Measurements from ENCODE around the gene KSR2.

DNA sequence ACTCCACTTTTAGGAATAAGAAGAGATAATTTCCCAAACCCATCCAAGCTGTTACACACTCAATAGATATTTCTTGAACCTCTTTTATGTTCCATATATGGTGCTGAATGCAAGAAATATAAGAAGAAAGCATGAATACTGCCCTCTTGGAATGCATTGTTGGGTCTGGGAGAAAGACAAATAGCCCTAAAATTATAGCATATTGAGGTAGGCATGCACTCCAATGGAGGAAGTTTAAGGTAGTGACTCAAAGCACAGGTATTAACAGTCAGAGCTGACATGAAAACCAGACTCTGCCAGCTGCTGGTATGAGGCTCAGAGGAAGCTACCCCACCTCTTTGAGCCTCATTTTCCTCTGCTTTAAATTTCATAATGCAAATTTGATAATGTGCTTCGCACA lies 346.0 kb downstream of the KSR2 start:
- TF ChIP-seq ZNF343 (CRISPR knock-in tag; IDR thresholded peaks at IDR 0.05) (no peak), MTA3 (CRISPR knock-in tag; IDR thresholded peaks at IDR 0.05) (no peak), ATF1 (CRISPR knock-in tag; IDR thresholded peaks at IDR 0.05) (no peak), ZNF562 (CRISPR knock-in tag; IDR thresholded peaks at IDR 0.05; ENCODE audit: borderline replicate concordance) (no peak), BRD4 (CRISPR knock-in tag; IDR thresholded peaks at IDR 0.05) (no peak), POLR2A (IDR thresholded peaks at IDR 0.05; ENCODE audit: insufficient read depth in 1 of 2, low read depth in 2 of 2, low read length in 2 of 2) (no peak), NFIB (CRISPR knock-in tag; IDR thresholded peaks at IDR 0.05; ENCODE audit: borderline replicate concordance) (no peak), MAFF (IDR thresholded peaks at IDR 0.05; ENCODE audit: low read depth, low read length) (no peak), JUND (CRISPR knock-in tag; IDR thresholded peaks at IDR 0.05) (no peak)
- TF ChIP-seq, protein P1, sequence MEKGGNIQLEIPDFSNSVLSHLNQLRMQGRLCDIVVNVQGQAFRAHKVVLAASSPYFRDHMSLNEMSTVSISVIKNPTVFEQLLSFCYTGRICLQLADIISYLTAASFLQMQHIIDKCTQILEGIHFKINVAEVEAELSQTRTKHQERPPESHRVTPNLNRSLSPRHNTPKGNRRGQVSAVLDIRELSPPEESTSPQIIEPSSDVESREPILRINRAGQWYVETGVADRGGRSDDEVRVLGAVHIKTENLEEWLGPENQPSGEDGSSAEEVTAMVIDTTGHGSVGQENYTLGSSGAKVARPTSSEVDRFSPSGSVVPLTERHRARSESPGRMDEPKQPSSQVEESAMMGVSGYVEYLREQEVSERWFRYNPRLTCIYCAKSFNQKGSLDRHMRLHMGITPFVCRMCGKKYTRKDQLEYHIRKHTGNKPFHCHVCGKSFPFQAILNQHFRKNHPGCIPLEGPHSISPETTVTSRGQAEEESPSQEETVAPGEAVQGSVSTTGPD (CRISPR knock-in tag; IDR thresholded peaks at IDR 0.05): no peak
- TF ChIP-seq, protein P2, sequence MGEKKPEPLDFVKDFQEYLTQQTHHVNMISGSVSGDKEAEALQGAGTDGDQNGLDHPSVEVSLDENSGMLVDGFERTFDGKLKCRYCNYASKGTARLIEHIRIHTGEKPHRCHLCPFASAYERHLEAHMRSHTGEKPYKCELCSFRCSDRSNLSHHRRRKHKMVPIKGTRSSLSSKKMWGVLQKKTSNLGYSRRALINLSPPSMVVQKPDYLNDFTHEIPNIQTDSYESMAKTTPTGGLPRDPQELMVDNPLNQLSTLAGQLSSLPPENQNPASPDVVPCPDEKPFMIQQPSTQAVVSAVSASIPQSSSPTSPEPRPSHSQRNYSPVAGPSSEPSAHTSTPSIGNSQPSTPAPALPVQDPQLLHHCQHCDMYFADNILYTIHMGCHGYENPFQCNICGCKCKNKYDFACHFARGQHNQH (CRISPR knock-in tag; IDR thresholded peaks at IDR 0.05): no peak
- TF ChIP-seq, protein P3, sequence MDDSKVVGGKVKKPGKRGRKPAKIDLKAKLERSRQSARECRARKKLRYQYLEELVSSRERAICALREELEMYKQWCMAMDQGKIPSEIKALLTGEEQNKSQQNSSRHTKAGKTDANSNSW (CRISPR knock-in tag; IDR thresholded peaks at IDR 0.05; ENCODE audit: borderline replicate concordance): no peak

Measured in HepG2 (cell line).